ENCODE data around the gene ANKMY1. TPM values are rescaled to one million over a fixed set of nuclear protein-coding genes. Genes with fewer than 3 reads are reported as not detected.
A peak's percentile ranks its signal among the peaks of the same experiment; 100 is the strongest.
"Not testable (repeated sequence)": the region's sequence is repeated elsewhere in the genome, so short reads cannot be mapped to it uniquely, and the experiment has no call there.

The ANKMY1 gene
- total RNA-seq, 1 donor from 2014 or later: 20.6 TPM

- peak; percentile 60 to 95 for DNase-seq (ENCODE audit: extremely low spot score in 2 of 2)
These were observed 58.2 kb downstream of the ANKMY1 start for GRCh38 chr2:240499309-240500301.

GRCh38 chr2:240498958-240499260 is 58.9 kb downstream of the ANKMY1 start:
- H3K4me1 ChIP-seq: no peaks in the 10 kb centered on the region
- DNase-seq (ENCODE audit: extremely low spot score in 2 of 2): peak; percentile 43 to 44
- H3K4me3 ChIP-seq: no peak overlapping the region
- H3K27me3 ChIP-seq: no peaks in the 10 kb centered on the region
- TF ChIP-seq POLR2AphosphoS5 (IDR thresholded peaks at IDR 0.05; ENCODE audit: insufficient read depth in 1 of 2, low read depth in 1 of 2) (no peak), POLR2A (IDR thresholded peaks at IDR 0.05) (no peak), CTCF (IDR thresholded peaks at IDR 0.05) (no peak)
- no peak overlapping the region for H3K27ac ChIP-seq
- intact Hi-C loops (cut with DNase I): no loop called here
- H3K9me3 ChIP-seq: no peaks in the 10 kb centered on the region
- H3K36me3 ChIP-seq: no peaks in the 10 kb centered on the region

More at GRCh38 chr2:240499309-240500301, 58.2 kb downstream of the ANKMY1 start:
- intact Hi-C loops (cut with DNase I): no loop called here
- no peak overlapping the region for H3K4me3 ChIP-seq
- TF ChIP-seq CTCF (IDR thresholded peaks at IDR 0.05): no peak
- H3K9me3 ChIP-seq: no peaks in the 10 kb centered on the region
- H3K27me3 ChIP-seq: no peaks in the 10 kb centered on the region
- H3K4me1 ChIP-seq: no peaks in the 10 kb centered on the region
- no peak overlapping the region for H3K27ac ChIP-seq
- H3K36me3 ChIP-seq: no peaks in the 10 kb centered on the region

- Histone ChIP-seq H3K4me3 (no peak overlapping the region), H3K9me3 (no peaks in the 10 kb centered on the region), H3K4me1 (no peaks in the 10 kb centered on the region), H3K27me3 (no peaks in the 10 kb centered on the region), H3K36me3 (no peaks in the 10 kb centered on the region), H3K27ac (no peak overlapping the region)
- intact Hi-C loops (cut with DNase I): no loop called here
- DNase-seq (ENCODE audit: extremely low spot score in 2 of 2): peak in 1 of 2 donors; percentile 55
- no peak for TF ChIP-seq POLR2A (IDR thresholded peaks at IDR 0.05)
These were observed 59.4 kb downstream of the ANKMY1 start for GRCh38 chr2:240498171-240498957.

- H3K36me3 ChIP-seq; H3K4me3 ChIP-seq; H3K27ac ChIP-seq; H3K4me1 ChIP-seq; intact Hi-C loops (cut with DNase I); H3K27me3 ChIP-seq; H3K9me3 ChIP-seq; DNase-seq (ENCODE audit: extremely low spot score in 2 of 2): not testable (repeated sequence)
These were observed 60.7 kb downstream of the ANKMY1 start for GRCh38 chr2:240497082-240497481.

- H3K27me3 ChIP-seq; H3K36me3 ChIP-seq; DNase-seq (ENCODE audit: extremely low spot score in 2 of 2); H3K27ac ChIP-seq; intact Hi-C loops (cut with DNase I); H3K4me1 ChIP-seq; H3K4me3 ChIP-seq; H3K9me3 ChIP-seq: not testable (repeated sequence)
These were observed 62.8 kb downstream of the ANKMY1 start for GRCh38 chr2:240494942-240495341.

GRCh38 chr2:240494194-240494793 is 63.5 kb downstream of the ANKMY1 start:
- TF ChIP-seq POLR2AphosphoS5 (IDR thresholded peaks at IDR 0.05; ENCODE audit: insufficient read depth in 1 of 2, low read depth in 1 of 2) (no peak), CTCF (IDR thresholded peaks at IDR 0.05) (no peak), POLR2A (IDR thresholded peaks at IDR 0.05) (no peak)
- intact Hi-C loops (cut with DNase I): no loop called here
- H3K4me3 ChIP-seq: no peak overlapping the region
- no peaks in the 10 kb centered on the region for H3K27me3 ChIP-seq
- no peaks in the 10 kb centered on the region for H3K9me3 ChIP-seq
- no peaks in the 10 kb centered on the region for H3K4me1 ChIP-seq
- H3K27ac ChIP-seq: no peak overlapping the region
- no peaks in the 10 kb centered on the region for H3K36me3 ChIP-seq
- no peak for DNase-seq (ENCODE audit: extremely low spot score in 2 of 2)

Measured in vagina (tissue), 2 donors.